ENCODE measurements around the gene ZCCHC4.

The ZCCHC4 gene

GRCh38 chr4:25312496-25313200, at the start of gene ZCCHC4:
Gene ZCCHC4 (plus strand): TSS chr4:25312774. CDS start chr4:25312810, 36 bp downstream.
- peak; percentile 86 for DNase-seq

- DNase-seq: no peak
These were observed 40.7 kb upstream of the ZCCHC4 start for GRCh38 chr4:25271866-25272265.

GRCh38 chr4:25280210-25280609, 32.4 kb upstream of the ZCCHC4 start:
- no peak for DNase-seq

- DNase-seq: no peak
These were observed 28.6 kb upstream of the ZCCHC4 start for GRCh38 chr4:25283948-25284347.

- DNase-seq: no peak
These were observed 28.1 kb upstream of the ZCCHC4 start for GRCh38 chr4:25284466-25284865.

- DNase-seq: no peak
These were observed 22.0 kb upstream of the ZCCHC4 start for GRCh38 chr4:25290490-25291067.

GRCh38 chr4:25291158-25291733, 21.3 kb upstream of the ZCCHC4 start:
- no peak for DNase-seq

GRCh38 chr4:25297528-25298242, 14.9 kb upstream of the ZCCHC4 start:
- no peak for DNase-seq

- DNase-seq: no peak
These were observed 12.9 kb upstream of the ZCCHC4 start for GRCh38 chr4:25299476-25300203.

GRCh38 chr4:25301471-25301870, 11.1 kb upstream of the ZCCHC4 start:
- no peak for DNase-seq

- DNase-seq: no peak
These were observed 9.9 kb upstream of the ZCCHC4 start for GRCh38 chr4:25302626-25303025.

GRCh38 chr4:25303578-25303977, 9.0 kb upstream of the ZCCHC4 start:
- no peak for DNase-seq

- DNase-seq: no peak
These were observed 6.0 kb upstream of the ZCCHC4 start for GRCh38 chr4:25306518-25307057.

GRCh38 chr4:25307596-25307995, 5.0 kb upstream of the ZCCHC4 start:
- no peak for DNase-seq

GRCh38 chr4:25308306-25308705, 4.3 kb upstream of the ZCCHC4 start:
- DNase-seq: no peak

- DNase-seq: no peak
These were observed 3.8 kb upstream of the ZCCHC4 start for GRCh38 chr4:25308761-25309160.

- no peak for DNase-seq
These were observed 2.3 kb upstream of the ZCCHC4 start for GRCh38 chr4:25310066-25310802.

GRCh38 chr4:25310803-25311166, 1.8 kb upstream of the ZCCHC4 start:
- DNase-seq: no peak

GRCh38 chr4:25313201-25313895, 774 bp downstream of the ZCCHC4 start:
- DNase-seq: no peak

- no peak for DNase-seq
These were observed 7.8 kb downstream of the ZCCHC4 start for GRCh38 chr4:25320336-25320735.

- no peak for DNase-seq
These were observed 8.2 kb downstream of the ZCCHC4 start for GRCh38 chr4:25320773-25321172.

GRCh38 chr4:25321703-25322102, 9.1 kb downstream of the ZCCHC4 start:
- DNase-seq: no peak
